Measurements from ENCODE around the gene ATP5MK. TPM values are rescaled to one million over a fixed set of nuclear protein-coding genes. Genes with fewer than 3 reads are reported as not detected.
A peak's percentile ranks its signal among the peaks of the same experiment; 100 is the strongest.

ATP5MK gene
- total RNA-seq, 2 experiments from 2014 or later = 117 to 307 TPM

DNA sequence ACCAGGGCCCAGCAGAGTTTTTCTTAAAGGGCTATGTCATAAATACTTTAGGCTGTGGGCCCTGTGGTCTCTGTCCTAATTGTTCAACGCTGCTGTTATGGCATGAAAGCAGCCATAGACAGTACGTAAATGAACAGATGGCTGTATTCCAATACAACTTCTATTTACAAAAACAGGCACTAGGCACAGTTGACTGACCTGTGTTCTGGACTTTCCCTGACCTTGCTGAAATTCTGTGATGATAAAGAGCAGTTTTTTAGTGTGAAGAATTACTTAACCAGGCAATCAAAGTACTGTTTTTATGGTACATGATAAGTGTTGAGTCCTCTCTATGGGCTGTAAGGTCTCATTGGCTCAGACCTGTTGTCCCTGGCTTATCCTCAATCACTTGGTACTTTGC is 17.3 kb upstream of the ATP5MK start:
- no TSS peak for BruUV-seq (replicated peaks)
- POLR2A ChIA-PET = no interaction called here

DNA sequence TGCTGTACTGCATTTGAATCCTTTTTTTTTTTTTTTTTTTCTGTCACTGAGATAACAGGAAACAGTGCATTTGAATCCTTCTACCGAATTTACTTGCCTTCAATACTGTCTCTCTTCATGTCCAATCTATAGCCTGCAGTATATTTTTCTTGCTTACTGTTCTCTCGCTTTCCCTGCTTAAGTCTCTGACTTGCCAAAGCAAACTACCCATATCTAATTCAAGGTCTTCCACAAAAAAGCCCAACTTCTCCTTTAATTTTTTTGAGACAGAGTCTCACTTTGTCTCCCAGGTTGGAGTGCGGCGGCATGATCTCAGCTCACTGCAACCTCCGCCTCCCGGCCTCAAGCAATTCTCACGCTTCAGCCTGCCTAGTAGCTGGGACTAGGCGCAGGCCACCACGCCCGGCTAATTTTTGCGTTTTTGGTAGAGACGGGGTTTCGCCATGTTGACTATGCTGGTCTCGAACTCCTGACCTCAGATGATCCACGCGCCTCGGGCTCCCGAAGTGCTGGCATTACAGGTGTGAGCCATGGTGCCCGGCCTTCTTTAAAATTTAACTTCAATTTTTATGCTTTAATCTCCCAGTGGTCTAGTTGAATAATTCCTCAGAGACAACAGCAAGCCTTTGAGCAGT is 1.0 kb upstream of the ATP5MK start:
- POLR2A ChIA-PET = interaction anchor here (0.5 to 1.6 kb wide), 5 partner anchors 9 to 203 kb away, joined by 3 to 5 read pairs (median 3); no protein-coding TSS in a partner anchor
- intact Hi-C loops (cut with micrococcal nuclease; ENCODE audit: unreplicated experiment) = loop anchor here (2.0 kb wide), 1 partner anchor 479 kb away; the partner anchor contains the start of gene CNNM2
- CTCF ChIA-PET (ENCODE audit: unreplicated experiment) = no interaction called here
- H3K9me3 ChIP-seq (ENCODE audit: low read length) = no peaks in the 10 kb centered on the region
- peak overlapping the region; percentile 55 for H3K27ac ChIP-seq (ENCODE audit: low read depth, low read length, poor library complexity, severe bottlenecking)
- H3K4me2 ChIP-seq (ENCODE audit: low read length) = peak overlapping the region; percentile 75
- H3K4me1 ChIP-seq (ENCODE audit: insufficient read depth, low read length, poor library complexity, severe bottlenecking) = peaks cover 31% of the 10 kb centered on the region
- no TSS peak for BruUV-seq (replicated peaks)
- peaks cover 61% of the 10 kb centered on the region for H3K79me2 ChIP-seq (ENCODE audit: insufficient read depth, low read depth, low read length)
- DNase-seq (ENCODE audit: low spot score) = peak; percentile 29
- H3K36me3 ChIP-seq (ENCODE audit: insufficient read depth, low read length) = peaks cover 73% of the 10 kb centered on the region
- peak overlapping the region; percentile 75; the same call in 1 of the 2 replicates for H2AFZ ChIP-seq (ENCODE audit: low read length)
- H4K20me1 ChIP-seq (ENCODE audit: insufficient read depth, low read length) = peaks cover 11% of the 10 kb centered on the region; the same call in 1 of the 2 replicates
- peak overlapping the region; percentile 89 for H3K4me3 ChIP-seq (ENCODE audit: low read depth, low read length, poor library complexity, severe bottlenecking)
- TF ChIP-seq, protein P1, sequence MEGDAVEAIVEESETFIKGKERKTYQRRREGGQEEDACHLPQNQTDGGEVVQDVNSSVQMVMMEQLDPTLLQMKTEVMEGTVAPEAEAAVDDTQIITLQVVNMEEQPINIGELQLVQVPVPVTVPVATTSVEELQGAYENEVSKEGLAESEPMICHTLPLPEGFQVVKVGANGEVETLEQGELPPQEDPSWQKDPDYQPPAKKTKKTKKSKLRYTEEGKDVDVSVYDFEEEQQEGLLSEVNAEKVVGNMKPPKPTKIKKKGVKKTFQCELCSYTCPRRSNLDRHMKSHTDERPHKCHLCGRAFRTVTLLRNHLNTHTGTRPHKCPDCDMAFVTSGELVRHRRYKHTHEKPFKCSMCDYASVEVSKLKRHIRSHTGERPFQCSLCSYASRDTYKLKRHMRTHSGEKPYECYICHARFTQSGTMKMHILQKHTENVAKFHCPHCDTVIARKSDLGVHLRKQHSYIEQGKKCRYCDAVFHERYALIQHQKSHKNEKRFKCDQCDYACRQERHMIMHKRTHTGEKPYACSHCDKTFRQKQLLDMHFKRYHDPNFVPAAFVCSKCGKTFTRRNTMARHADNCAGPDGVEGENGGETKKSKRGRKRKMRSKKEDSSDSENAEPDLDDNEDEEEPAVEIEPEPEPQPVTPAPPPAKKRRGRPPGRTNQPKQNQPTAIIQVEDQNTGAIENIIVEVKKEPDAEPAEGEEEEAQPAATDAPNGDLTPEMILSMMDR (conservative IDR thresholded peaks at IDR 0.05; ENCODE audit: low read length) = no peak
- TF ChIP-seq EZH2phosphoT487 (IDR thresholded peaks at IDR 0.05; ENCODE audit: borderline replicate concordance, low read depth, low read length) = no peak
- H3K9me2 ChIP-seq (ENCODE audit: insufficient read depth, low read length) = no peaks in the 10 kb centered on the region

More for the DNA sequence above, 17.3 kb upstream of the ATP5MK start:
- Histone ChIP-seq H3K36me3 (ENCODE audit: insufficient read depth, low read length) (peaks cover 99% of the 10 kb centered on the region), H3K9me3 (ENCODE audit: low read length) (no peaks in the 10 kb centered on the region), H4K20me1 (ENCODE audit: insufficient read depth, low read length) (no peaks in the 10 kb centered on the region), H3K4me1 (ENCODE audit: insufficient read depth, low read length, poor library complexity, severe bottlenecking) (no peaks in the 10 kb centered on the region), H3K9me2 (ENCODE audit: insufficient read depth, low read length) (no peaks in the 10 kb centered on the region), H3K4me2 (ENCODE audit: low read length) (no peak overlapping the region), H2AFZ (ENCODE audit: low read length) (no peak overlapping the region), H3K79me2 (ENCODE audit: insufficient read depth, low read depth, low read length) (no peaks in the 10 kb centered on the region), H3K4me3 (ENCODE audit: low read depth, low read length, poor library complexity, severe bottlenecking) (no peak overlapping the region), H3K27ac (ENCODE audit: low read depth, low read length, poor library complexity, severe bottlenecking) (no peak overlapping the region)
- no peak for DNase-seq (ENCODE audit: low spot score)
- intact Hi-C loops (cut with micrococcal nuclease; ENCODE audit: unreplicated experiment) = no loop called here
- TF ChIP-seq, protein P1 (conservative IDR thresholded peaks at IDR 0.05; ENCODE audit: low read length) = no peak
- TF ChIP-seq EZH2phosphoT487 (IDR thresholded peaks at IDR 0.05; ENCODE audit: borderline replicate concordance, low read depth, low read length) = no peak
- CTCF ChIA-PET (ENCODE audit: unreplicated experiment) = interaction anchor here (0.6 kb wide), 1 partner anchor 58 kb away, joined by 3 read pairs; no protein-coding TSS in a partner anchor

DNA sequence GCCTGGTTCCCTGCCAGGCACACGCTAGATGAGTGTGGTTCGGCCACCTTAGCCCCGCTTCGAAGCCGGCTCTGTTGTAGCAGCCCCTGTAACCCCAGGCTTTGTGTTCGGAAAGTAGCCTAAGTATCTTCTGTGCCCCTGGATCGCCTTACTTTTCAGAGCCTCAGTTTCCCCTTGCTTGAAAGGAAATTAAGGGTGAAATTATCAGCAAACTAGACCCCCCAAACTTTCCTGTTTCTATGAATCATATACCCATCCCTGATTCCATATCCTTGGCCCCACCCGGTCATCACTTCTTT is 463 bp upstream of the ATP5MK start:
- peaks cover 67% of the 10 kb centered on the region for H3K79me2 ChIP-seq (ENCODE audit: insufficient read depth, low read depth, low read length)
- intact Hi-C loops (cut with micrococcal nuclease; ENCODE audit: unreplicated experiment) = loop anchor here (1.0 to 2.0 kb wide), 2 partner anchors 28 to 478 kb away; partner anchors contain the start of gene CNNM2
- peaks cover 74% of the 10 kb centered on the region for H3K36me3 ChIP-seq (ENCODE audit: insufficient read depth, low read length)
- TSS peak; percentile 88 for BruUV-seq (replicated peaks)
- ChIA-PET POLR2A (interaction anchor here (0.6 kb wide), 1 partner anchor 10 kb away, joined by 3 read pairs; no protein-coding TSS in a partner anchor), CTCF (ENCODE audit: unreplicated experiment) (no interaction called here)
- H3K4me2 ChIP-seq (ENCODE audit: low read length) = peak overlapping the region; percentile 75
- H3K27ac ChIP-seq (ENCODE audit: low read depth, low read length, poor library complexity, severe bottlenecking) = peak overlapping the region; percentile 55
- peaks cover 11% of the 10 kb centered on the region; the same call in 1 of the 2 replicates for H4K20me1 ChIP-seq (ENCODE audit: insufficient read depth, low read length)
- H3K9me3 ChIP-seq (ENCODE audit: low read length) = no peaks in the 10 kb centered on the region
- H3K4me3 ChIP-seq (ENCODE audit: low read depth, low read length, poor library complexity, severe bottlenecking) = peak overlapping the region; percentile 89
- H3K4me1 ChIP-seq (ENCODE audit: insufficient read depth, low read length, poor library complexity, severe bottlenecking) = peaks cover 31% of the 10 kb centered on the region
- no peak for TF ChIP-seq EZH2phosphoT487 (IDR thresholded peaks at IDR 0.05; ENCODE audit: borderline replicate concordance, low read depth, low read length)
- TF ChIP-seq, protein P1 (conservative IDR thresholded peaks at IDR 0.05; ENCODE audit: low read length) = peak; percentile 59; the same call in 1 of the 2 replicates
- DNase-seq (ENCODE audit: low spot score) = no peak
- no peaks in the 10 kb centered on the region for H3K9me2 ChIP-seq (ENCODE audit: insufficient read depth, low read length)
- peak overlapping the region; percentile 75 for H2AFZ ChIP-seq (ENCODE audit: low read length)

All from OCI-LY7 (cell line).